RPMI8226 (cell line): ENCODE results near the gene KLHDC7B.

Source experiments
- DNase-seq: peaks from one replicate; pipeline ENCODE4 v3.0.0-alpha.2; 2015

KLHDC7B gene

DNA sequence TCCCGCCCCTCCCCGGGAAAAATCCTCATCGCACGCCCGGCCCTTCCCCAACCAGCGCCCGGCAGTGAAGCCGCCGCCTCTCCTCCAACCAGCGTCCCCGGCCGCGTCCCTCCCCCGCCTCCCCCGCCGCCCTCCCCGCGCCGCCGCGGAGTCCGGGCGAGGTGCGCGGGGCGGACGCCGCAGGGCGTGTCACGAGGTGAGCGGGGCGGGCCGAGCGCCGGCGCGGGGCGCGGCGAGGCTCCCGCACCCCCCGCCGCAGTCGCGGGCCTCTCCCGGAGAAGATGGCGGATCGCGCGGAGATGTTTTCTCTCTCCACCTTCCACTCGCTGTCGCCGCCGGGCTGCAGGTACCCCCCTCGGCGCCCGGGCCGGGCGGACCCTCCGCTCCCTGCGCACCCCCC, 54.8 kb downstream of the KLHDC7B start, which contains the start of gene MAPK8IP2:
Gene MAPK8IP2, plus strand, starts transcription at position 256 of the 400 bp plus-strand sequence. Its CDS starts 26 bp downstream, at position 282.
- no peak for DNase-seq
